ENCODE measurements around the gene TCEANC2.

DNA sequence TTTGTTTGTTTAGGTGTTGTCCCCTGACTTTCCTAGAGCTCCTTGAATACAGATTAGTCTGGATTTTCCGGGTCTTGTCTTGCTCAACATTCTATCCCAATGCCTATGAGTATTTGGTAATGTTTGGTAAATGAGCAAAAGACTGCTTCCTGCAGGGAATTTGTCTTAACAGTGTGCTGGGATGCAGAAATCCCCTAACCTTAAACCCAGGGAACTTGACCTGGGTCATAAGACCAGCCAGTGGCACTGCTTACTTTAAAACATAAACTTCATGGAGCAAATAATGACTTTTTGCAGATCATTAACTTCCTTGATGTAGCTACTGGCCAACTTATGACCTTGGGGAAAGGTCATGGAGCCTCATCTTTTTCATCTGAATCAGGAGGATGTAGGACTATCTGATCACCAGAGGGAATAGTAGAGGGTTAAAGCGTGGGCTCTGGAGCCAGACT lies 27.2 kb downstream of the TCEANC2 start:
- TF ChIP-seq POLR2A (IDR thresholded peaks at IDR 0.05; ENCODE audit: low read depth, low read length) (no peak), CTCF (IDR thresholded peaks at IDR 0.05; ENCODE audit: extremely low read depth in 1 of 2, insufficient read depth in 1 of 2, low read depth in 1 of 2, low read length in 2 of 2) (no peak), EZH2 (IDR thresholded peaks at IDR 0.05; ENCODE audit: borderline replicate concordance, low read depth, low read length, severe bottlenecking) (no peak), JUN (IDR thresholded peaks at IDR 0.05; ENCODE audit: borderline replicate concordance, insufficient read depth, insufficient read length, low read depth) (no peak), POLR2AphosphoS5 (IDR thresholded peaks at IDR 0.05; ENCODE audit: insufficient read depth, low read depth, low read length) (no peak), MYC (IDR thresholded peaks at IDR 0.05; ENCODE audit: low read depth, low read length) (no peak), GATA2 (IDR thresholded peaks at IDR 0.05; ENCODE audit: insufficient read depth, insufficient read length, low read depth, low read length) (no peak), FOS (IDR thresholded peaks at IDR 0.05; ENCODE audit: borderline replicate concordance, insufficient read depth, low read length) (no peak)
- TF ChIP-seq, protein P1, sequence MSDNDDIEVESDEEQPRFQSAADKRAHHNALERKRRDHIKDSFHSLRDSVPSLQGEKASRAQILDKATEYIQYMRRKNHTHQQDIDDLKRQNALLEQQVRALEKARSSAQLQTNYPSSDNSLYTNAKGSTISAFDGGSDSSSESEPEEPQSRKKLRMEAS (IDR thresholded peaks at IDR 0.05; ENCODE audit: insufficient read depth, insufficient read length), result no peak
